ENCODE measurements around the gene PRKAR1B.

The PRKAR1B gene

GRCh38 chr7:706721-707120, 20.4 kb downstream of the PRKAR1B start:
- no peak for DNase-seq (ENCODE audit: low read depth)

DNA sequence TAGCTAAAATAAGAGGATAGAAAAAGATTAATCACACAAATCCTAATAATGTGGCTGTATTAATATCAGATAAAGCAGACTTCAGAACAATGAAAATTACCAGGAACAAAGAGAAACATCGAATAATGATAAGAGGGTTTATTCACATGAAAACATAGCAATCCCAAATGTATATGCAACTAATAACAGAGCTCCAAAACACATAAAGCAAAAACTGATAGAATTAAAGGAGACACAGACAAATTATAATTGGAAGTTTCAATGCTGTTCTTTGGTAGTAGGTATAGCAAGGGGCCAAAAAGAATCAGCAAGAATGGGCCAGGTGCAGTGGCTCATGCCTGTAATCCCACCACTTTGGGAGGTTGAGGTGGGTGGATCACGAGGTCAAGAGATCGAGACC, 24.0 kb downstream of the PRKAR1B start:
- H3K4me3 ChIP-seq (ENCODE audit: low read depth, low read length): no peak overlapping the region
- DNase-seq (ENCODE audit: low read depth): no peak

More at GRCh38 chr7:706721-707120, 20.4 kb downstream of the PRKAR1B start:
- no peak overlapping the region for H3K4me3 ChIP-seq (ENCODE audit: low read depth, low read length)

DNA sequence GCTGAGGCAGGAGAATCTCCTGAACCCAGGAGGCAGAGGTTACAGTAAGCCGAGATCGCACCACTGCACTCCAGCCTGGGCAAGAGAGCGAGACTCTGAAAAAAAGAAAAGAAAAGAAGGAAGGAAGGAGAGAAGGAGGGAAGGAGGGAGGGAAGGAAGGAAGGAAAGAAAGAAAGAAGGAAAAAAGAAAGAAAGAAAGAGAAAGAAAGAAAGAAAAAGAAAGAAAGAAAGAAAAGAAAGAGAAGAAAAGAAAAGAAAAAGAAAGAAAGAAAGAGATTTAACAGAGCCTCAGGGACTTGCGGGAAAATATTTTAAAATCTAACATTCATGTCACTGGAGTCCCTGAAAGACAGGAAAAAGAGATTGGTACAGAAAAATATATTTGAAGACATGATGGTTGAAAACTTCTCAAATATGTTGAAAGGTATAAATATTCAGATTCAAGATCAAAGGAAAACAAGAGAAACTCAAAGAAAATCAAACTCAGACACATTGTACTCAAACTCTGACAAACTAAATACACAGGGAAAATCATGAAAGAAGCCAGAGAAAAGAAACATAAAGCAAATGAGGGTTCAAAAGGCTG, 25.9 kb downstream of the PRKAR1B start:
- DNase-seq (ENCODE audit: low read depth): no peak
- H3K4me3 ChIP-seq (ENCODE audit: low read depth, low read length): no peak overlapping the region

- H3K4me3 ChIP-seq (ENCODE audit: low read depth, low read length): no peak overlapping the region
- no peak for DNase-seq (ENCODE audit: low read depth)
Measured at GRCh38 chr7:699476-700170, 27.5 kb downstream of the PRKAR1B start.

- H3K4me3 ChIP-seq (ENCODE audit: low read depth, low read length): no peak overlapping the region
- DNase-seq (ENCODE audit: low read depth): no peak
Measured at GRCh38 chr7:698515-699475, 28.3 kb downstream of the PRKAR1B start.

GRCh38 chr7:696812-697551, 30.1 kb downstream of the PRKAR1B start:
- H3K4me3 ChIP-seq (ENCODE audit: low read depth, low read length): no peak overlapping the region
- no peak for DNase-seq (ENCODE audit: low read depth)

GRCh38 chr7:696426-696811, 30.7 kb downstream of the PRKAR1B start:
- no peak overlapping the region for H3K4me3 ChIP-seq (ENCODE audit: low read depth, low read length)
- DNase-seq (ENCODE audit: low read depth): no peak

DNA sequence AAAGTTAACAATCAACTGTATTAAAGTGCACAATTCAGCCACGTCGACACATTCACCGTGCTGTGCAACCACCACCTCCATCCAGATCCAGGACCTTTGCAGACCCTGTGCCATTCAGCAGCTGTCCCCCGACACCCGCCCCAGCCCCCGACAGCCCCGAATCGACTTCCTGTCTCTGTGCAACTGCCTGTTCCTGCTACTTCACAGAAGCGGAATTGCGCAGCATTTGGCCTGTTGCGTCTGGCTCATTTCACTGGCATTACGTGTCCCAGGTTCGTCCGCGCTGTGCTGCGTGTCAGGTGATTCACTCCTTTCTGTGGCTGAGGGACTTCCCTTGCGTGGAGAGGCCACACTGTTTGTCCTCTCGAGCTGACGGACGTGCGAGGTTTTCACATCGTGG, 33.8 kb downstream of the PRKAR1B start:
- no peak for DNase-seq (ENCODE audit: low read depth)
- H3K4me3 ChIP-seq (ENCODE audit: low read depth, low read length): no peak overlapping the region

- no peak for DNase-seq (ENCODE audit: low read depth)
- no peak overlapping the region for H3K4me3 ChIP-seq (ENCODE audit: low read depth, low read length)
Measured at GRCh38 chr7:691361-692045, 35.6 kb downstream of the PRKAR1B start.

DNA sequence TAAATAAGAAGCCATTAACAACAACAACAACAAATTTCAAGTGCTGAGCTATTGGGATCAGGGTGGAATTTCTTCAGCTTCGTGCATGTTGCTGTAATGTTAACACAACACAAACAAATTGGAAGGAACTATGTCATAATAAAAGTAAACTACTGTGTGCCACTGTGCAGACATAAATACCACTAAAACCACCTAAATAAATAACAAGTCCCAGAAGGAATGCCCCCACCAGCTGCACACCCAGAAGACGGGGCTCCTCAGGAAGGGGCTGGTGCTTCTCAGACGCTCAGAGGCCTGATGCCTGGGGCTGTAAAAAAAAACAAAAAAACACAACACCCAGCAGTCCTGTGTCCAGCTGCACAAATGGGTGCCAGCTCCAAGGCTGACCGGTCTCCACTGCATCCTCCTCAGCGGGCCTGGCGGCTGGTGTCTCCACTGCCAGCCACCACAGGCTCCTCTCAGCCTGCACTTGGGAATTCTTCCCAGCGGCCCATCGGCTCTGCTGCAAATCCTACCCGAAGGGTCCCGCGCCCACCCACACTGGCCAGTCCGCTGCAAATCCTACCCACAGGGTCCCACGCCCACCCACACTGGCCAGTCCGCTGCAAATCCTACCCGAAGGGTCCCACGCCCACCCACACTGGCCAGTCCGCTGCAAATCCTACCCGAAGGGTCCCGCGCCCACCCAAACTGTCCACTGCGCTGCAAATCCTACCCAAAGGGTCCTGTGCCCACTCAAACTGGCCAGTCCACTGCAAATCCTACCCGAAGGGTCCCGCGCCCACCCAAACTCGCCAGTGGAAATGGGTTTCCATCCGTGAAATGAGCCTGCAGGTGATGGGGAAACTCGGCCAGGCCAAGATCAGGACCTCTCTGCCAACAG, 36.4 kb downstream of the PRKAR1B start:
- H3K4me3 ChIP-seq (ENCODE audit: low read depth, low read length): no peak overlapping the region
- DNase-seq (ENCODE audit: low read depth): no peak

DNA sequence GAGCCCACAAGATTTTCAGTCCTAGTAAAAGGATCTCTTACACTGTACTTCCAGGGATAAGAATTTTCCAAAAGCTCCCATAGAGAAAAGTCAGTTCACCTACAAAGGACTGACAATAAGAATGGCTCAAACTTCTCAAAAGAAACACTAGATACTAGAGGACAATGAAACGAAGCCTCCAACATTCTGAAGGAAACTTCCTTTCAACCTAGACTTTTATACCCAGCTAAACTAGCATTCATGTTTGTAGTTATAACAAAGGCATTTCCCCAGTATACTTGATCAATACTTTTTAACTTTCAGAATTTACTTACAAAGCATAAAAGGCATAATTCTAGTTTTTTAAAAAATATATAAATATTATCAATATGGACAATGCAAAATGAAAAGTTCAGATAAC, 41.5 kb downstream of the PRKAR1B start:
- no peak for DNase-seq (ENCODE audit: low read depth)
- H3K4me3 ChIP-seq (ENCODE audit: low read depth, low read length): no peak overlapping the region

GRCh38 chr7:684416-684815, 42.7 kb downstream of the PRKAR1B start:
- DNase-seq (ENCODE audit: low read depth): no peak
- H3K4me3 ChIP-seq (ENCODE audit: low read depth, low read length): no peak overlapping the region

DNA sequence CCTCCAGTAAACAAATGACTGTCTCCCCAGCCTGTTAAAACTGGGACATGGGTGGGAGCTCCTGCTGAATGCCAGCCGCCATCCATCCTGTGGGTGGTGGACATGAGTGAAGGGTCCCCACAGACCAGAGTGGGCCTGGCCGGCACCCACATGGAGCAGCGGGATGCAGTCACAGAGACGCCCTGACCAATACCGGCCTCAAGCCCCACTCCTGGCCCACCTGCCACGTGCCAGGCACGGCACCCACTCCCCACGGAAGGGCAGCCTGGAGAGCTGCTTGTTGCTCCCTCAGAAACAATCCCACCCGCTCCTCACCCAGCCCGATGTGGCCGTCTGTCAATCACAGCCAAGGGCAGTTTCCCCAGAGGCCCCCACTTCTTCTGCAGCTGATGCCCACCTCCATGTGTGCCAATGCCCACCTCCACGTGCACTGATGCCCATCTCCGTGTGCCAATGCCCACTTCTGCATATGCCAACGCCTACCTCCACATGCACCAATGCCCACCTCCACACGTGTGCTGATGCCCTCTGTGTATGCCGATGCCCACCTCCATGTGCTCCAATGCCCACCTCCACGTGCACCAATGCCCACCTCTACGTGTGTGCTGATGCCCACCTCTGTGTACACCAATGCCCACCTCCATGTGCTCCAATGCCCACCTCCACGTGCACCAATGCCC, 43.4 kb downstream of the PRKAR1B start:
- DNase-seq (ENCODE audit: low read depth): no peak
- H3K4me3 ChIP-seq (ENCODE audit: low read depth, low read length): no peak overlapping the region

- DNase-seq (ENCODE audit: low read depth): no peak
- no peak overlapping the region for H3K4me3 ChIP-seq (ENCODE audit: low read depth, low read length)
Measured at GRCh38 chr7:682810-683209, 44.3 kb downstream of the PRKAR1B start.

DNA sequence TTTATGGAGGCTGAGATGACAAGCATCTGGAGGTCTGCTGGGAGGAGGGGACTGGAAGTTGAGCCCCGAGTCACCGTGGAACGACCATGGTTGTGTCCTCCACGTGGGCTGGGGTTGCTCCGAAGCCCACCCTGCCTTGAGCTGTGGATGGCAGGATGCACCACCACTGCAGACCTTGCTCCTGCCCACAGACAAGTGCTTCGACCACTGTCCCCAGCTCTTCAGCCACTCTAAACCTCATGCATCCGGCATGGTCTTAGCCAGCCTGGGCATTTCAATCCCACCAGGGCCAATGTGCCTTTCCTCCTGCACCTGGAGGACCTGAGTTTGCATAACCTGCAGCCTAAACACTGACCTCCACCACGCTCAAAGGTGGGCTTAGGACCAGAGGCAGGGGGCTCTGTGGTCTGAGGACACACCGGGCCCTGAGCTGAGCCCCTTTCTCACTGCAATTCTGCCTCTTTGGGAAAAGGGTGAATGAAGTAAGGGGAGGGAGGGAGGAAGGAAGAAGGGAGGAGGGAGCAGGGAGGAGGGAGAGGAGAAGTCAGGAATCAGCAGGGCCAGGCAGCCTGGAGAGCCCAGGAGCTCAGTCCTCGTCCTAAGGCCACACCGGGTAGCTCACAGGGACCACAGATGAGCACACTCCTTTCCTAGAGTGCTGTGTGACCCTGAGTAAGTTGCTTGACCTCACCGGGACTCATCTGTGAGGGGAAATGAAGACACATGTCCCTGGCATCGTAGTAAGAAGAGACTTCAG, 45.4 kb downstream of the PRKAR1B start:
- no peak for DNase-seq (ENCODE audit: low read depth)
- H3K4me3 ChIP-seq (ENCODE audit: low read depth, low read length): no peak overlapping the region

DNA sequence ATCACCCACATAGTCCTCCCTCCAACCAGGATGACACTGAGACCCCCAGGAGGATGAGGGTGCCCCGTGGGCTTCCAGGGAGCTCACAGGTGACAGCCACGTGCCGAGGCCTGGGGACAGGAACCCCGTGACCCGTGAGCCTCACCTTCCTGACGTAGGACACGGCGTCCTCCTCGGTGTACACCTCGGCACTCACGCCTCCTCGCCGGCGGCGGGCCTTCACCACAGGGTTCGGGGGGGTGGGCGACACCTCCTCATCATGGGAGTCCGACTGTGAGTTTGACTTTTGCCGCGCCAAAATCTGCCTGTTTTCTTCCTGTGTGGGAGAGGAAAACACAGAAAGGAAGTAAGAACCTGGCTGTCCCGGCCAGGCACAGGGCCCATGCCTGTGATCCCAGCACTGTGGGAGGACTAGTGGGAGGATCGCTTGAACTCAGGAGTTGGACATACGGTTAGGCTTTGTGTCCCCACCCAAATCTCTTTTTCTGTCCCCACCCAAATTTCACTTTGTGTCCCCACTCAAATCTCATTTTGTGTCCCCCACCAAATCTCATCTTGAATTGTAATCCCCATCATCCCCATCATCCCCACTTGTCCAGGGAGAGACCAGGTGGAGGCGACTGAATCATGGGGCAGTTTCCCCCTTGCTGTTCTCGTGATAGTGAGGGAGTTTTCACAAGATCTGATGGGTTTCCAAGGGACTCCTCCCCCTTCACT, 46.5 kb downstream of the PRKAR1B start:
- no peak overlapping the region for H3K4me3 ChIP-seq (ENCODE audit: low read depth, low read length)
- DNase-seq (ENCODE audit: low read depth): no peak

Data from skeletal muscle cell (primary cell).